IgD-negative memory B cell (primary cell): Measurements from ENCODE around the gene KRTAP7-1. TPM values are rescaled to one million over a fixed set of nuclear protein-coding genes. Genes with fewer than 3 reads are reported as not detected.

Experiments used
- H3K27ac Mint-ChIP-seq, 3 donors: one replicate each; pipeline ENCODE4 v1.8.0; 2020 to 2022; ENCODE audit warnings: mild to moderate bottlenecking in 3 of 3, mixed read lengths in 3 of 3, moderate library complexity in 1 of 3
- H3K27me3 Mint-ChIP-seq: one replicate; pipeline ENCODE4 v1.8.0; 2021; ENCODE audit warnings: mixed read lengths
- H3K36me3 Mint-ChIP-seq: one replicate; pipeline ENCODE4 v1.8.0; 2020; ENCODE audit warnings: mild to moderate bottlenecking, mixed read lengths
- H3K4me1 Mint-ChIP-seq, 3 donors: one replicate each; pipeline ENCODE4 v1.8.0; 2020 to 2022; ENCODE audit warnings: mixed read lengths in 3 of 3, mild to moderate bottlenecking in 1 of 3
- H3K4me3 Mint-ChIP-seq, 4 donors: one replicate each; pipeline ENCODE4 v1.8.0; 2020 to 2022; ENCODE audit warnings: mild to moderate bottlenecking in 4 of 4, mixed read lengths in 4 of 4, moderate library complexity in 3 of 4
- H3K9me3 Mint-ChIP-seq, 3 donors: one replicate each; pipeline ENCODE4 v1.8.0; 2020 to 2021; ENCODE audit warnings: mixed read lengths in 3 of 3, mild to moderate bottlenecking in 1 of 3
- polyA plus RNA-seq: library from polyadenylated mRNA; unstranded; fragments of 300-500 nt; fragmentation: Illumina TruSeq; gene quantifications from one replicate; pipeline ENCODE4 v1.2.3, GENCODE V29; 2021

Gene KRTAP7-1
- polyA plus RNA-seq = not detected

DNA sequence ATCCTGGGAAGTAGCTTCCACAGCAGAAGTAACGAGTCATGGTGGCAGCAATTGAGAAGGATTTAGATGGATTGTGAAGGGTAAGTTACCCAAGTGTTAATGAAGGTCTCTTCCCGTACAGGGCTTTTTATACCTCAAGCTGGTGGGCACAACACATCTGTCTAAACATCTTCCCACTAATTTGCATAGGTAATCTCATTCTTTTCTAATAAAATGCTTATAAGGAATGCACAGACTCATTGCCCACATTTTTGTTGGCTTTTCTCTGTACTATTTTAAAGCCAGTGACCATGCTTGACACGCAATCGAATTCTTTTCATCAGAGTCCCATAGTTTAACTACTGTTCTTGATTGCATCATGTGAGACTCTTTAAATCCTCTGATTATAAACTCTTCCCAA, at the start of gene KRTAP7-1:
Gene KRTAP7-1, minus strand, starts transcription at position 101 of the 400 bp plus-strand sequence. Its CDS starts 61 bp downstream, at position 40.
- peaks cover 0 to 15% (median 0%) of the 10 kb centered on the region in 3 donors for H3K9me3 Mint-ChIP-seq
- H3K4me1 Mint-ChIP-seq = no peaks in the 10 kb centered on the region
- no peak within 1 kb of the TSS for H3K27ac Mint-ChIP-seq
- no peaks in the 10 kb centered on the region for H3K27me3 Mint-ChIP-seq
- H3K36me3 Mint-ChIP-seq = no peaks in the 10 kb centered on the region
- no peak within 1 kb of the TSS for H3K4me3 Mint-ChIP-seq

GRCh38 chr21:30874526-30874925, 45.0 kb upstream of the KRTAP7-1 start:
- Mint-ChIP-seq H3K9me3 (peaks cover 2 to 4% (median 3%) of the 10 kb centered on the region in 3 donors), H3K36me3 (no peaks in the 10 kb centered on the region), H3K27me3 (no peaks in the 10 kb centered on the region), H3K4me1 (no peaks in the 10 kb centered on the region), H3K4me3 (no peak overlapping the region), H3K27ac (no peak overlapping the region)

- no peaks in the 10 kb centered on the region for H3K36me3 Mint-ChIP-seq
- no peak overlapping the region for H3K4me3 Mint-ChIP-seq
- H3K27ac Mint-ChIP-seq = no peak overlapping the region
- H3K27me3 Mint-ChIP-seq = no peaks in the 10 kb centered on the region
- peaks cover 0 to 3% (median 2%) of the 10 kb centered on the region in 3 donors for H3K9me3 Mint-ChIP-seq
- no peaks in the 10 kb centered on the region for H3K4me1 Mint-ChIP-seq
These were observed 18.3 kb upstream of the KRTAP7-1 start for GRCh38 chr21:30847627-30848500.

DNA sequence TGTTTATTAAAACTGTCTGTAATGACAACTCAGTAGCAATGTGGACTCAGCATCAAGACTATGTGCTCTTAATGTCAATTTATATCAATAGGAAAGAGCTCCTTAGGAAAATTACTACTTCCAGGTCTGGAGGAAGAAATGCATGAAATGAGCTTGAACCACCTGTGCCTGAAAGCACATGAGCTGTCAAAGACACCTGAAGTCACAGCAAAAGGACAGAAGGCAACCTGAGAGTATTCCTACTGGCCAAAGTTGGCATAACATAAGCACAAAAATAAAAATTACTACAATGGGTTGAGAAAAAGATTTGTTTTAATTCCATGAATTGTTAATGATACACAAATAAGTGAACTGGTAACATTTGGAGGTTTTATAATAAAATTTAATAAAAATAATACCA, 13.4 kb upstream of the KRTAP7-1 start:
- H3K4me3 Mint-ChIP-seq = no peak overlapping the region
- peaks cover 0 to 8% (median 2%) of the 10 kb centered on the region in 3 donors for H3K9me3 Mint-ChIP-seq
- H3K27ac Mint-ChIP-seq = no peak overlapping the region
- H3K27me3 Mint-ChIP-seq = no peaks in the 10 kb centered on the region
- H3K4me1 Mint-ChIP-seq = no peaks in the 10 kb centered on the region
- H3K36me3 Mint-ChIP-seq = no peaks in the 10 kb centered on the region

DNA sequence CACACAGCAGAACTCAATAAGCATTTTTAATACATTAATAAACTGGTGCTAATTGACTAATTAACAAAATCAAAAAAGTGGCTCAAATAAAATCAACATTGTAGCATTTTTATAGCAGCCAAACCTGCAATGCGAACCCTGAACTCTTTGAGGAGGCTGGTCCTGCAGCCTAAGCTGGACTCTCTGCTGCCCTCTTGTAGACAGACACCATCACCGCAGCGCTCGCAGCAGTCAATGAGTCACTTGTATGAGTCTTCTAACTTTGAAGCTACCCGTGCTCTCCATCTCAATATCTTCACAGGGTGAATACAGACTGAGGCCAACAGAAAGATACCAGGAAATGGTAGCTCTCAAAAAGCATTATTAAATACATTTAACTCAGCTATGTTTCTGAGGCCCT, 9.7 kb upstream of the KRTAP7-1 start:
- no peaks in the 10 kb centered on the region for H3K27me3 Mint-ChIP-seq
- no peaks in the 10 kb centered on the region for H3K36me3 Mint-ChIP-seq
- peaks cover 0 to 14% (median 0%) of the 10 kb centered on the region in 3 donors for H3K9me3 Mint-ChIP-seq
- H3K27ac Mint-ChIP-seq = no peak overlapping the region
- H3K4me3 Mint-ChIP-seq = no peak overlapping the region
- H3K4me1 Mint-ChIP-seq = no peaks in the 10 kb centered on the region

DNA sequence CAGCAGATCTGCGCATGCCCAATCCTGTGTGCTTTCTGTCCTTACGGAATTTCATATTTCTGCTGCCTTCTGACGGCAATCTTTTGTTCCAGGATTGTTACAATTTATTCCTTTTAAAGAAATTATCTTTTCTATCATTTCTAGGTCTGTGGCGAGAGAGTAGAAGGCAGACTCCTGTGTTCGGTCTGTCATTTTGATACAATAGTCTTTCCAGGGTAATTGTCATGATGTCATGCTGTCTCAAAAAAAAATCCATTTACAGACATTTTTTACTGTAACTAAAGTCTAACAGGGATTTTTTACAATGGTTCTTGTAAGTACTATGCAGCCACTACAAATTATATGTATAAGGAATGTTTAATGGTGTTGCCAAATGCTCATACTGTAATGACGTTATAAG, 9.0 kb upstream of the KRTAP7-1 start:
- Mint-ChIP-seq H3K4me1 (no peaks in the 10 kb centered on the region), H3K4me3 (no peak overlapping the region), H3K9me3 (peaks cover 0 to 17% (median 0%) of the 10 kb centered on the region in 3 donors), H3K27ac (no peak overlapping the region), H3K27me3 (no peaks in the 10 kb centered on the region), H3K36me3 (no peaks in the 10 kb centered on the region)

DNA sequence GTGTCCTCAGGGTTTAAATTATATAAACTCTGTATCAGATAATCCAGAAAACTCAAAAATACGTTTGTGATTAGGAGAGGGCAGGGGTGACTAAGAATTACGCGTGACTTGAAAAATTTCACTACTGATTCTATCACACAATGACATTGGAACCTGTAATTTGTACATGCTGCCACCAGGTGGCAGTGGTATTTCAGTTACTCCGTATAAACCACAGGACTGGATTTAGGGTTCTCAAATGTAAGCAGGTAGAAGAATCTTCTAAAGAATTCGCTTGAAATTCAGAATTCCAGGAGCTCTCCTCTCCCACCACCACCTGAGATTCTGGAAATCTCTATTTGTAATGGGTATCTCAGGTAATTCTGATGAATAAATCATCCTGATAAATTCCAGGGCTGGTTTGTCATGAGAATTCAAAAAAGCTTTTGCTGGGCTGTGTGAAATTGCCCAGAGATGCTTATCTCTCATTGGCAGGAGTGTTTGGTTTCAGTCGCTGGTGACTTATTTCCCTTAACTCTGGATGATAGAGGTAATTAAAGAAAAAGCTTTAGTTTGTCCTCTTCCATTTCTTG, 1.7 kb upstream of the KRTAP7-1 start:
- no peaks in the 10 kb centered on the region for H3K36me3 Mint-ChIP-seq
- H3K27me3 Mint-ChIP-seq = no peaks in the 10 kb centered on the region
- no peak overlapping the region for H3K4me3 Mint-ChIP-seq
- peaks cover 0 to 15% (median 0%) of the 10 kb centered on the region in 3 donors for H3K9me3 Mint-ChIP-seq
- no peak overlapping the region for H3K27ac Mint-ChIP-seq
- no peaks in the 10 kb centered on the region for H3K4me1 Mint-ChIP-seq

DNA sequence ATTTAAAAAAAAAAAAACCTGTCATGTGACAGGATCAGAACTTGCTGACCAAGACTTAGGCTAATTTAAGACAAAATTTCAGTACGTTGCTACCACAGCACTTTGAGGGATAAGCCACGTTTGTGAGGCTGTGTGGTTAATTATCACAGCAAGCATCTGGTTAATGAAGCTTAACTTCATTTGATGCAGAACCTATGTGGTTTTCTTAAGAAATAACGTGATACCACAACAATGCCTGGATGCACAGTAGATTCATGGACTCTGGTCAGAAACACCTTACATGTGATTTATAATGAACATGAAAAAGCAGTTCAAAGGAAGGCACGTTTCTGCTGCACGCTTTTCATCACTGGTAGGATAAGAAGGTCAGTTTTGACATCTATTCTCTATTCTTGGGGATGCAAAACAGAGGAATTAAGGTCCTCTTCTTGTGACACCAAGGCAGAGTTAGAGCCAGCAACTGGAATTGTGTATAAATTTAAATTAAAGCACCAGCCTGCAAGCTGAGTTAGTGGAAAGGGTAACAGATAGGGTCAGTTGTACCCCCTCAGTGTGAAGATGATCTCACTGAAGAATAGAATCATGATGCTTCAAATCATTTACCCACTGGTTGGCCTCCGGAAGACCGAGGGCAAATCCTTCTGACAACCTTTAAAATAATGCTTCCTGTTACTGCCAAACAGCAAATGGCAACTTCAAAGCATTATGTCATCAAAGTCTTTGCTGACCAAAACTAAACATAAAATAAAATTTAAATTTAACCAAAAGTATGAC, 10.5 kb downstream of the KRTAP7-1 start:
- Mint-ChIP-seq H3K4me1 (no peaks in the 10 kb centered on the region), H3K27me3 (no peaks in the 10 kb centered on the region), H3K9me3 (peaks cover 4 to 6% (median 6%) of the 10 kb centered on the region in 3 donors), H3K4me3 (no peak overlapping the region), H3K36me3 (no peaks in the 10 kb centered on the region), H3K27ac (no peak overlapping the region)

- Mint-ChIP-seq H3K27ac (no peak within 1 kb of the TSS), H3K9me3 (peaks cover 0 to 3% (median 0%) of the 10 kb centered on the region in 3 donors), H3K36me3 (no peaks in the 10 kb centered on the region), H3K27me3 (peaks cover 2% of the 10 kb centered on the region), H3K4me1 (no peaks in the 10 kb centered on the region), H3K4me3 (no peak within 1 kb of the TSS)
These were observed 16.4 kb downstream of the KRTAP7-1 start, which contains the start of gene KRTAP8-1 for GRCh38 chr21:30813174-30813573. KRTAP8-1 (minus strand) TSS chr21:30813274; CDS start chr21:30813220, 54 bp downstream.

DNA sequence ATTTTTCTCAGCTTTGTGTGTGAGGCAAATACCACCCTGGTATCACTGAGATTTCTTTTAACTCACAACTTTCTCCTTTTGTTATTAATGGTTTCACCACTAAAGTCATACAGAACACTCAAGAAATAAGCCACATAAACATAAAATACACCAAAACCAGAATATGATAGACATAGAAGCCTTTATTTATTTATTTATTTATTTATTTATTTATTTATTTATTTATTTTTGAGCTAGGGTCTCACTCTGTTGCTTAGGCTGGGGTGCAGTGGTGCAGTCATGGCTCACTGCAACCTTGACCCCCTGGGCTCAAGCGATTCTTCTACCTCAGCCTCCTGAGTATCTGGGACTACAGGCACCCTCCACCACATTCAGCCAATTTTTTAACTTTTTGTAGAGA, 29.0 kb downstream of the KRTAP7-1 start:
- no peaks in the 10 kb centered on the region for H3K27me3 Mint-ChIP-seq
- H3K9me3 Mint-ChIP-seq = peaks cover 0 to 7% (median 2%) of the 10 kb centered on the region in 3 donors
- H3K4me1 Mint-ChIP-seq = no peaks in the 10 kb centered on the region
- no peaks in the 10 kb centered on the region for H3K36me3 Mint-ChIP-seq
- no peak overlapping the region for H3K4me3 Mint-ChIP-seq
- H3K27ac Mint-ChIP-seq = no peak overlapping the region

GRCh38 chr21:30793581-30794314, 35.8 kb downstream of the KRTAP7-1 start:
- no peaks in the 10 kb centered on the region for H3K27me3 Mint-ChIP-seq
- no peak overlapping the region for H3K4me3 Mint-ChIP-seq
- H3K27ac Mint-ChIP-seq = no peak overlapping the region
- no peaks in the 10 kb centered on the region for H3K36me3 Mint-ChIP-seq
- no peaks in the 10 kb centered on the region for H3K4me1 Mint-ChIP-seq
- H3K9me3 Mint-ChIP-seq = peaks cover 0 to 3% (median 2%) of the 10 kb centered on the region in 3 donors

DNA sequence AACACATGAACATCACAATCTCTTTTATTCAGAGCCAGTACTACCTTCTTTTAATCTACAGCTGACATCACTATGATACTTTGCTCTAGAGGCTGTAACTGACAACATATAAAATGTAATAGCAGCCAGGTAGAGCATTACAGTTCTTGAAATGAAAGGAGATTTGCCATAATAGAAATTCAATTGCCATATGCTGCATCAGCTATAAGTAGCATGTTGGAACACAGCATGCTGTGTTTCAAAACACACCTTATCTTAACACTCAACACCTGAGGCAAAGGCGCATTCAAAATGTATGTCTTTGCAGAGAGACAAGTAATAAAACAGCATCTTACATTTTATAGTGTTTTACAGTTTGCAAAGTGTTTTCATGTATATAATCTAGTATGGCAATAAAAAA, 50.3 kb downstream of the KRTAP7-1 start:
- Mint-ChIP-seq H3K27ac (no peak overlapping the region), H3K27me3 (no peaks in the 10 kb centered on the region), H3K4me1 (no peaks in the 10 kb centered on the region), H3K9me3 (peaks cover 0 to 7% (median 2%) of the 10 kb centered on the region in 3 donors), H3K36me3 (peaks cover 2% of the 10 kb centered on the region), H3K4me3 (no peak overlapping the region)
